Stomach (tissue), 9 donors: Measurements from ENCODE around the gene ENTPD2. TPM values are rescaled to one million over a fixed set of nuclear protein-coding genes. Genes with fewer than 3 reads are reported as not detected.

Source experiments
- DNase-seq, 2 donors: peaks; one replicate each; pipeline versions ENCODE4 v3.0.0 to v3.0.0-alpha.2; 2013 to 2019
- H3K27ac ChIP-seq, 5 donors: fragments of 200-600 bp in 4 of 5; sonication (generic) in 4 of 5; one replicate each; pipeline ENCODE4 v1.5.1; 2013 to 2019; ENCODE audit warnings: mild to moderate bottlenecking in 1 of 5, moderate library complexity in 1 of 5
- H3K27me3 ChIP-seq, 3 donors: fragments of 200-600 bp; sonication (generic); one replicate each; pipeline ENCODE4 v1.5.1; 2017 to 2019; ENCODE audit warnings: mixed run types in 1 of 3
- H3K36me3 ChIP-seq, 4 donors: fragments of 200-600 bp; sonication (generic); 1 replicate in 3 of 4; 2 replicates in 1 of 4; pipeline ENCODE4 v1.5.1; 2016 to 2019
- H3K4me1 ChIP-seq, 4 donors: fragments of 200-600 bp; sonication (generic); one replicate each; pipeline ENCODE4 v1.5.1; 2016 to 2019
- H3K4me3 ChIP-seq, 4 donors: fragments of 200-600 bp; sonication (generic) in 3 of 4; one replicate each; pipeline ENCODE4 v1.5.1; 2016 to 2019; ENCODE audit warnings: mild to moderate bottlenecking in 1 of 4
- H3K9me3 ChIP-seq, 4 donors: fragments of 200-600 bp; sonication (generic); one replicate each; pipeline ENCODE4 v1.5.1; 2016 to 2019
- EP300 ChIP-seq: sonication (generic); formaldehyde crosslinking; IDR thresholded peaks from one replicate; pipeline ENCODE4 v1.6.1; 2017; ENCODE audit warnings: antibody characterized with exemption
- POLR2A ChIP-seq, 4 donors: fragments of 450-650 bp; IDR thresholded peaks; one replicate each; pipeline ENCODE4 v1.6.1; 2016; ENCODE audit warnings: antibody characterized with exemption in 4 of 4, control low read depth in 2 of 4, mild to moderate bottlenecking in 1 of 4, moderate library complexity in 1 of 4
- POLR2AphosphoS5 ChIP-seq, 3 donors: sonication (generic); formaldehyde crosslinking; IDR thresholded peaks; one replicate each; pipeline ENCODE4 v1.6.1; 2016; ENCODE audit warnings: antibody characterized with exemption in 3 of 3
- WGBS, 5 donors: extraction: QIAGEN DNeasy Blood & Tissue Kit in 3 of 5; methylation state at CpG; one replicate each; pipeline versions ENCODE4 v1.1.5 to v1.1.7; 2013 to 2018; 5-methylcytosine and 5-hydroxymethylcytosine counted together
- intact Hi-C: fragments of 100-400 bp; cut with DNase I; formaldehyde crosslinking; loops from one replicate; pipeline ENCODE4 v1.15.1; 2023; ENCODE audit warnings: low total_unique reads
- polyA plus RNA-seq, 3 donors: library from polyadenylated mRNA; stranded (reverse); fragments of 200-250 nt; gene quantifications; one replicate each; pipeline ENCODE4 v1.2.3, GENCODE V29; 2013
- total RNA-seq, 5 donors: library from RNA; depleted of rRNA; stranded (reverse); fragments of >200 nt; gene quantifications; one replicate each; pipeline versions ENCODE4 v1.1.0 to v1.2.3, GENCODE V29; 2014 to 2016
- TF ChIP-seq, protein P1 (sequence below), 7 experiments: fragments of 450-650 bp in 4 of 7; fragments of 200-600 bp in 3 of 7; sonication (generic) in 3 of 7; IDR thresholded peaks; one replicate each; pipeline ENCODE4 v1.5.1; 2016 to 2019; ENCODE audit warnings: antibody characterized with exemption in 7 of 7, control low read depth in 2 of 7, mild to moderate bottlenecking in 1 of 7
- donor health status: healthy with polysubstance abuse.
- donor health status: Bipolar disorder and iron deficiency.
- donor health status: healthy.

The ENTPD2 gene
- total and polyA plus RNA-seq, 8 donors, result 2.0 to 11.3 (median 3.5) TPM; not detected in 1

- Histone ChIP-seq H3K27ac (no peak overlapping the region), H3K4me3 (no peak overlapping the region), H3K4me1 (peaks cover 0 to 29% (median 14%) of the 10 kb centered on the region in 4 donors), H3K9me3 (no peaks in the 10 kb centered on the region), H3K36me3 (peaks cover 19 to 62% (median 51%) of the 10 kb centered on the region in 4 donors), H3K27me3 (no peaks in the 10 kb centered on the region)
- TF ChIP-seq POLR2AphosphoS5 (IDR thresholded peaks at IDR 0.05), result no peak
- TF ChIP-seq, protein P1, sequence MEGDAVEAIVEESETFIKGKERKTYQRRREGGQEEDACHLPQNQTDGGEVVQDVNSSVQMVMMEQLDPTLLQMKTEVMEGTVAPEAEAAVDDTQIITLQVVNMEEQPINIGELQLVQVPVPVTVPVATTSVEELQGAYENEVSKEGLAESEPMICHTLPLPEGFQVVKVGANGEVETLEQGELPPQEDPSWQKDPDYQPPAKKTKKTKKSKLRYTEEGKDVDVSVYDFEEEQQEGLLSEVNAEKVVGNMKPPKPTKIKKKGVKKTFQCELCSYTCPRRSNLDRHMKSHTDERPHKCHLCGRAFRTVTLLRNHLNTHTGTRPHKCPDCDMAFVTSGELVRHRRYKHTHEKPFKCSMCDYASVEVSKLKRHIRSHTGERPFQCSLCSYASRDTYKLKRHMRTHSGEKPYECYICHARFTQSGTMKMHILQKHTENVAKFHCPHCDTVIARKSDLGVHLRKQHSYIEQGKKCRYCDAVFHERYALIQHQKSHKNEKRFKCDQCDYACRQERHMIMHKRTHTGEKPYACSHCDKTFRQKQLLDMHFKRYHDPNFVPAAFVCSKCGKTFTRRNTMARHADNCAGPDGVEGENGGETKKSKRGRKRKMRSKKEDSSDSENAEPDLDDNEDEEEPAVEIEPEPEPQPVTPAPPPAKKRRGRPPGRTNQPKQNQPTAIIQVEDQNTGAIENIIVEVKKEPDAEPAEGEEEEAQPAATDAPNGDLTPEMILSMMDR (IDR thresholded peaks at IDR 0.05), result no peak
- TF ChIP-seq POLR2A (IDR thresholded peaks at IDR 0.05), result no peak
- no peak for TF ChIP-seq EP300
- intact Hi-C loops, result loop anchor here (10.0 kb wide), 1 partner anchor 65 kb away; the partner anchor contains the start of gene LCN12
- 91 to 97% (median 95%) methylated on average over 29 to 34 of the region's 34 CpGs for WGBS, 5 donors
- DNase-seq, result no peak
Observed at GRCh38 chr9:137019891-137020683, 33.8 kb downstream of the ENTPD2 start.

- 90 to 94% (median 93%) methylated on average over 33 to 36 of the region's 36 CpGs for WGBS, 5 donors
- intact Hi-C loops, result no loop called here
- TF ChIP-seq EP300, result no peak
- no peak for TF ChIP-seq POLR2AphosphoS5 (IDR thresholded peaks at IDR 0.05)
- TF ChIP-seq, protein P1 (IDR thresholded peaks at IDR 0.05), result no peak
- no peak for TF ChIP-seq POLR2A (IDR thresholded peaks at IDR 0.05)
Observed at GRCh38 chr9:137018761-137019559, 34.9 kb downstream of the ENTPD2 start.

GRCh38 chr9:137017791-137018497 lies 35.9 kb downstream of the ENTPD2 start:
- Histone ChIP-seq H3K4me3 (no peak overlapping the region), H3K27me3 (no peaks in the 10 kb centered on the region), H3K27ac (no peak overlapping the region), H3K36me3 (peaks cover 24 to 84% (median 73%) of the 10 kb centered on the region in 4 donors), H3K9me3 (no peaks in the 10 kb centered on the region), H3K4me1 (peaks cover 0 to 8% (median 4%) of the 10 kb centered on the region in 4 donors)
- WGBS, 5 donors, result 88 to 95% (median 92%) methylated on average over 20 to 45 of the region's 45 CpGs
- no peak for DNase-seq
- TF ChIP-seq EP300 (no peak), POLR2A (IDR thresholded peaks at IDR 0.05) (no peak), POLR2AphosphoS5 (IDR thresholded peaks at IDR 0.05) (no peak)
- TF ChIP-seq, protein P1 (IDR thresholded peaks at IDR 0.05), result no peak
- intact Hi-C loops, result no loop called here

More at GRCh38 chr9:137018761-137019559, 34.9 kb downstream of the ENTPD2 start:
- Histone ChIP-seq H3K27me3 (no peaks in the 10 kb centered on the region), H3K27ac (no peak overlapping the region), H3K9me3 (no peaks in the 10 kb centered on the region), H3K4me1 (peaks cover 0 to 18% (median 9%) of the 10 kb centered on the region in 4 donors), H3K4me3 (no peak overlapping the region), H3K36me3 (peaks cover 23 to 73% (median 63%) of the 10 kb centered on the region in 4 donors)
- no peak for DNase-seq

DNA sequence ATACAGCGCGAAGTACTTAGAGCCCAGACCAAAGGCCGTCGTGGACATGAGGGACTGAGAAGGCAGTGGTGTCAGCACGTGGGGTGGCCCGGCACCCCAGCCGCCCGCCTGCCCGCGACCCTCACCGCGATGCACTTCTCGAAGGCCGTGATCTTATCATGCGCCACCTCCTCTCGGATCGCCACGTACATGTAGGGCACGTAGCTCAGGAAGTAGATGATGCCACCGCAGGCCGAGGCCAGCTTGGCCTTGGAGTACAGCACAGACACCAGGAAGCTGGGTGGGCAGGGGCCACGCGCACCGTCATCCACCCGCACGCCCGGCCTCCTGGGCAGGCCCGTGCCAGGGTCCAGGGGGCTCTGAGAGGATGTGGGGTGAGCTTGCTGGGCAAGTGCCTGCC lies 36.8 kb downstream of the ENTPD2 start:
- TF ChIP-seq POLR2A (IDR thresholded peaks at IDR 0.05), result no peak
- Histone ChIP-seq H3K27ac (no peak overlapping the region), H3K36me3 (peaks cover 24 to 92% (median 81%) of the 10 kb centered on the region in 4 donors), H3K9me3 (no peaks in the 10 kb centered on the region), H3K4me3 (no peak overlapping the region), H3K4me1 (peaks cover 0 to 1% (median under 1%) of the 10 kb centered on the region in 4 donors), H3K27me3 (no peaks in the 10 kb centered on the region)
- WGBS, 5 donors, result 97 to 99% (median 98%) methylated on average over 27 to 28 of the region's 28 CpGs
- no peak for DNase-seq
- intact Hi-C loops, result no loop called here
